Upper lobe of right lung (tissue), 1 donor: ENCODE data around the gene CDK5RAP2. TPM values are rescaled to one million over a fixed set of nuclear protein-coding genes. Genes with fewer than 3 reads are reported as not detected.

Experiments used
- ATAC-seq: fragments of 200-7000 bp; cut with Tn5 transposase; one replicate; pipeline ENCODE4 v1.9.1; 2020; ENCODE audit warnings: mild to moderate bottlenecking, moderate library complexity
- DNase-seq: peaks from one replicate; pipeline ENCODE4 v3.0.0-alpha.2; 2020
- H3K27ac ChIP-seq: fragments of 200-600 bp; one replicate; pipeline ENCODE4 v1.8.0; 2022
- H3K27me3 ChIP-seq: fragments of 200-600 bp; one replicate; pipeline ENCODE4 v1.8.0; 2022; ENCODE audit warnings: mild to moderate bottlenecking
- H3K36me3 ChIP-seq: fragments of 200-600 bp; one replicate; pipeline ENCODE4 v1.8.0; 2022
- H3K4me1 ChIP-seq: fragments of 200-600 bp; one replicate; pipeline ENCODE4 v1.8.0; 2022
- H3K4me3 ChIP-seq: fragments of 200-600 bp; one replicate; pipeline ENCODE4 v1.8.0; 2022; ENCODE audit warnings: mild to moderate bottlenecking
- H3K9me3 ChIP-seq: fragments of 200-600 bp; one replicate; pipeline ENCODE4 v1.8.0; 2022
- CTCF ChIP-seq: fragments of 200-600 bp; IDR thresholded peaks from one replicate; pipeline ENCODE4 v1.8.0; 2022; ENCODE audit warnings: antibody characterized with exemption
- intact Hi-C: fragments of 100-400 bp; cut with DNase I; formaldehyde crosslinking; loops from one replicate; pipeline ENCODE4 v1.11.0; 2022
- total RNA-seq: library from RNA; stranded (reverse); fragmentation: NEBNext Ultra II Directional; extraction: Animal tissue kit (Norgen Biotek cat#: 25700); gene quantifications from one replicate; pipeline ENCODE4 v1.2.1, GENCODE V29; 2021
- donor health status: DM: no; HTN: yes; CAD: no; lungs with severe emphysema.

The CDK5RAP2 gene
- total RNA-seq, 1 donor from 2014 or later, result 54.2 TPM

- no peaks in the 10 kb centered on the region for H3K4me1 ChIP-seq
- H3K9me3 ChIP-seq, result no peaks in the 10 kb centered on the region
- intact Hi-C loops, result no loop called here
- ATAC-seq (peak; percentile 39), DNase-seq (no peak)
- H3K27me3 ChIP-seq, result no peaks in the 10 kb centered on the region
- TF ChIP-seq CTCF, result no peak
- H3K27ac ChIP-seq, result no peak overlapping the region
- no peak overlapping the region for H3K4me3 ChIP-seq
- peaks cover 9% of the 10 kb centered on the region for H3K36me3 ChIP-seq
Measured at GRCh38 chr9:120625222-120625621, 45.3 kb upstream of the CDK5RAP2 start.

GRCh38 chr9:120622790-120623189 is 42.8 kb upstream of the CDK5RAP2 start:
- Histone ChIP-seq H3K4me3 (no peak overlapping the region), H3K9me3 (no peaks in the 10 kb centered on the region), H3K36me3 (peaks cover 9% of the 10 kb centered on the region), H3K27me3 (no peaks in the 10 kb centered on the region), H3K27ac (no peak overlapping the region), H3K4me1 (no peaks in the 10 kb centered on the region)
- TF ChIP-seq CTCF, result no peak
- DNase-seq (no peak), ATAC-seq (no peak)
- intact Hi-C loops, result no loop called here

GRCh38 chr9:120621941-120622340 is 42.0 kb upstream of the CDK5RAP2 start:
- ATAC-seq, result no peak
- intact Hi-C loops, result no loop called here
- peaks cover 9% of the 10 kb centered on the region for H3K36me3 ChIP-seq
- no peaks in the 10 kb centered on the region for H3K4me1 ChIP-seq
- no peak for DNase-seq
- no peak overlapping the region for H3K27ac ChIP-seq
- no peaks in the 10 kb centered on the region for H3K9me3 ChIP-seq
- H3K4me3 ChIP-seq, result no peak overlapping the region
- H3K27me3 ChIP-seq, result no peaks in the 10 kb centered on the region
- no peak for TF ChIP-seq CTCF

GRCh38 chr9:120619751-120620655 is 40.0 kb upstream of the CDK5RAP2 start:
- intact Hi-C loops, result no loop called here
- Histone ChIP-seq H3K27me3 (no peaks in the 10 kb centered on the region), H3K36me3 (peaks cover 17% of the 10 kb centered on the region), H3K27ac (no peak overlapping the region), H3K4me3 (no peak overlapping the region), H3K9me3 (no peaks in the 10 kb centered on the region), H3K4me1 (no peaks in the 10 kb centered on the region)
- no peak for DNase-seq
- peak; percentile 92 for ATAC-seq
- peak; percentile 84 for TF ChIP-seq CTCF

- H3K9me3 ChIP-seq, result no peaks in the 10 kb centered on the region
- no peak overlapping the region for H3K4me3 ChIP-seq
- intact Hi-C loops, result no loop called here
- no peak overlapping the region for H3K27ac ChIP-seq
- ATAC-seq (no peak), DNase-seq (no peak)
- H3K27me3 ChIP-seq, result no peaks in the 10 kb centered on the region
- no peaks in the 10 kb centered on the region for H3K4me1 ChIP-seq
- H3K36me3 ChIP-seq, result peaks cover 35% of the 10 kb centered on the region
- TF ChIP-seq CTCF, result no peak
Measured at GRCh38 chr9:120616966-120617935, 37.3 kb upstream of the CDK5RAP2 start.
